Coronary artery (tissue), 2 donors: Measurements from ENCODE around the gene OR10D3.

Experiments
- DNase-seq: peaks from one replicate; pipeline ENCODE4 v3.0.0-alpha.2; 2017; ENCODE audit warnings: low spot score
- H3K27ac ChIP-seq, 2 donors: fragments of 200-600 bp; sonication (generic); one replicate each; pipeline ENCODE4 v1.5.1; 2016 to 2019
- H3K4me3 ChIP-seq: fragments of 200-600 bp; sonication (generic); 2 replicates; pipeline ENCODE4 v1.5.1; 2016; ENCODE audit warnings: mild to moderate bottlenecking, moderate library complexity
- CTCF ChIP-seq: fragments of 200-600 bp; sonication (generic); IDR thresholded peaks from one replicate; pipeline ENCODE4 v1.5.1; 2019; ENCODE audit warnings: antibody characterized with exemption

Gene OR10D3

GRCh38 chr11:124183068-124183467, at the start of gene OR10D3:
OR10D3 (plus strand) TSS chr11:124183345; CDS start chr11:124185270, 1,925 bp downstream.
- TF ChIP-seq CTCF, result no peak
- H3K4me3 ChIP-seq, result no peak within 1 kb of the TSS
- H3K27ac ChIP-seq, result no peak within 1 kb of the TSS
- DNase-seq, result no peak

- TF ChIP-seq CTCF, result no peak
- H3K27ac ChIP-seq, result no peak overlapping the region
- H3K4me3 ChIP-seq, result no peak overlapping the region
- DNase-seq, result no peak
These were observed 40.1 kb upstream of the OR10D3 start for GRCh38 chr11:124143034-124143433.

- Histone ChIP-seq H3K27ac (no peak overlapping the region), H3K4me3 (no peak overlapping the region)
- no peak for DNase-seq
- TF ChIP-seq CTCF, result no peak
These were observed 35.2 kb upstream of the OR10D3 start for GRCh38 chr11:124147951-124148350.

GRCh38 chr11:124150684-124151083, 32.5 kb upstream of the OR10D3 start:
- Histone ChIP-seq H3K4me3 (no peak overlapping the region), H3K27ac (no peak overlapping the region)
- DNase-seq, result no peak
- no peak for TF ChIP-seq CTCF

- no peak overlapping the region for H3K27ac ChIP-seq
- DNase-seq, result no peak
- TF ChIP-seq CTCF, result no peak
- H3K4me3 ChIP-seq, result no peak overlapping the region
These were observed 30.3 kb upstream of the OR10D3 start for GRCh38 chr11:124152770-124153407.

GRCh38 chr11:124153821-124154220, 29.3 kb upstream of the OR10D3 start:
- Histone ChIP-seq H3K27ac (no peak overlapping the region), H3K4me3 (no peak overlapping the region)
- TF ChIP-seq CTCF, result no peak
- DNase-seq, result no peak

GRCh38 chr11:124159481-124159880, 23.7 kb upstream of the OR10D3 start:
- Histone ChIP-seq H3K27ac (no peak overlapping the region), H3K4me3 (no peak overlapping the region)
- no peak for DNase-seq
- TF ChIP-seq CTCF, result no peak
